Measurements from ENCODE around the gene HTATIP2. TPM values are rescaled to one million over a fixed set of nuclear protein-coding genes. Genes with fewer than 3 reads are reported as not detected.

Gene HTATIP2
- total and polyA plus RNA-seq, 2 donors (not counting 3 experiments of a cell fraction or from before 2014, with no cell fraction given): 37.2 to 57.6 TPM

Other genes with a start within 250 kb of the HTATIP2 start
- gene DBX1, start 203.2 kb upstream of the HTATIP2 start, total RNA-seq: not detected in 2 replicates
- gene DBX1, start 203.2 kb upstream of the HTATIP2 start, polyA plus RNA-seq: not detected in 2 replicates
- gene PRMT3, start 24.0 kb downstream of the HTATIP2 start, total RNA-seq: 13.3 and 15.2 TPM in 2 replicates
- 5.0 and 6.2 TPM in 2 replicates for gene PRMT3, start 24.0 kb downstream of the HTATIP2 start, polyA plus RNA-seq
- gene SLC6A5, start 235.9 kb downstream of the HTATIP2 start, total RNA-seq: not detected in 2 replicates
- gene SLC6A5, start 235.9 kb downstream of the HTATIP2 start, polyA plus RNA-seq: not detected in 2 replicates

Measured in endothelial cell of umbilical vein (primary cell).